Activated CD4-positive, alpha-beta T cell treated with anti-CD3 and anti-CD28 coated beads, Interleukin-2, amount 10 ng/mL, durations not matched to agents 24 days and 14 days (primary cell): ENCODE results near the gene LYPLA2. TPM values are rescaled to one million over a fixed set of nuclear protein-coding genes. Genes with fewer than 3 reads are reported as not detected.
"Not testable (repeated sequence)": the region's sequence is repeated elsewhere in the genome, so short reads cannot be mapped to it uniquely, and the experiment has no call there.

Experiments used
- DNase-seq: peaks from one replicate; pipeline ENCODE4 v3.0.0; 2022
- H3K27ac Mint-ChIP-seq: one replicate; pipeline ENCODE4 v1.8.0; 2022; ENCODE audit warnings: mild to moderate bottlenecking, mixed read lengths
- H3K27me3 Mint-ChIP-seq: one replicate; pipeline ENCODE4 v1.8.0; 2022; ENCODE audit warnings: mixed read lengths
- H3K36me3 Mint-ChIP-seq: one replicate; pipeline ENCODE4 v1.8.0; 2022; ENCODE audit warnings: low read depth, mild to moderate bottlenecking, mixed read lengths
- H3K4me1 Mint-ChIP-seq: one replicate; pipeline ENCODE4 v1.8.0; 2021; ENCODE audit warnings: mixed read lengths
- H3K4me3 Mint-ChIP-seq: one replicate; pipeline ENCODE4 v1.8.0; 2022; ENCODE audit warnings: mild to moderate bottlenecking, moderate library complexity, mixed read lengths
- H3K9me3 Mint-ChIP-seq: one replicate; pipeline ENCODE4 v1.8.0; 2021; ENCODE audit warnings: mixed read lengths
- intact Hi-C: fragments of 100-400 bp; cut with micrococcal nuclease; formaldehyde crosslinking; loops from one replicate; pipeline ENCODE4 v1.15.1; 2023
- total RNA-seq: library from RNA; stranded (reverse); gene quantifications from 2 replicates; pipeline ENCODE4 v1.2.3, GENCODE V29; 2022

Gene LYPLA2
- total RNA-seq, 1 donor from 2014 or later = 92.4 TPM

DNA sequence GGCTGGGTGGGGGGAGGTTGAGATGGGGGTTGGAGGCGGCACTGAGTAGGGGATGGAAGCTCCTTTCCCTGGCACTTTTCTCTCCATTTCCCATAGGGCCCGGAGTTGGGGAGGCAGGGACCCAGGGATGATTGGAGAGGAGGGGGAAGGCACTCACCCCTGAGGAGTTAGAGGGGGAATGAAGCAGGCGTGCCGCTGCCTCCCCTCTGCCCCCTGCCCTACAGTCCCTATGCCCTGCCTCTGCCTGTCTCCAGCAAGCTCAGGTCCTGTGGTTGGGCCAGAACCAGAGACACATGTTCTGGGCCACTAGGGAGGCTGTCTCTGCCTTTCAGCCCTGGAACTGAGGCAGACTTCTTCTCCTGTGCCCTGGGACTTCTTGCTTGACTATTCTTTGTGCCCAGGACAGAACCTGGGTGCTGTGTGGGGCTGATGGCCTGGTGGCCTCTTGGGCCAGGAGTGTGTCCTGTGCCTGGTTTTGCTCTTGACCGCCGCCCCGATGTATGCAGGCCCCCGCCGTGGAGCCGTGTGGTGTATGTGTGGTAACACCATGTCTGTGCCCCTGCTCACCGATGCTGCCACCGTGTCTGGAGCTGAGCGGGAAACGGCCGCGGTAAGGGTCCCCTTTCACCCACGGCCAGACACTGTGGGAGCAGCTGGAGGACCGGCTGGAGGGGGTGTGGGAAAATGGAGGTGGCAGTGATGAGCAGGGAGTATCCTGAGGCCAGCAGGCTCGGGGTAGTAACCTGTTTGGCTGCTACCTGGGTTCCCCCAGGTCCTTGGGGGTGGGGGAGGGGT, 1.4 kb downstream of the LYPLA2 start:
- H3K4me3 Mint-ChIP-seq = peak overlapping the region; percentile 92
- peak overlapping the region; percentile 91 for H3K27ac Mint-ChIP-seq
- H3K4me1 Mint-ChIP-seq = peaks cover 23% of the 10 kb centered on the region
- intact Hi-C loops = no loop called here
- no peaks in the 10 kb centered on the region for H3K27me3 Mint-ChIP-seq
- H3K36me3 Mint-ChIP-seq = peaks cover 49% of the 10 kb centered on the region
- no peaks in the 10 kb centered on the region for H3K9me3 Mint-ChIP-seq
- DNase-seq = no peak

GRCh38 chr1:23793018-23793781, 2.3 kb downstream of the LYPLA2 start:
- peak; percentile 73 for DNase-seq
- peak overlapping the region; percentile 21 for H3K4me3 Mint-ChIP-seq
- peak overlapping the region; percentile 56 for H3K27ac Mint-ChIP-seq
- H3K27me3 Mint-ChIP-seq = no peaks in the 10 kb centered on the region
- no peaks in the 10 kb centered on the region for H3K9me3 Mint-ChIP-seq
- intact Hi-C loops = no loop called here
- peaks cover 44% of the 10 kb centered on the region for H3K36me3 Mint-ChIP-seq
- peaks cover 23% of the 10 kb centered on the region for H3K4me1 Mint-ChIP-seq

GRCh38 chr1:23793861-23794731, 3.2 kb downstream of the LYPLA2 start:
- intact Hi-C loops = no loop called here
- Mint-ChIP-seq H3K36me3 (peaks cover 43% of the 10 kb centered on the region), H3K9me3 (no peaks in the 10 kb centered on the region), H3K27ac (no peak overlapping the region), H3K4me1 (peaks cover 28% of the 10 kb centered on the region), H3K27me3 (no peaks in the 10 kb centered on the region), H3K4me3 (no peak overlapping the region)
- no peak for DNase-seq

DNA sequence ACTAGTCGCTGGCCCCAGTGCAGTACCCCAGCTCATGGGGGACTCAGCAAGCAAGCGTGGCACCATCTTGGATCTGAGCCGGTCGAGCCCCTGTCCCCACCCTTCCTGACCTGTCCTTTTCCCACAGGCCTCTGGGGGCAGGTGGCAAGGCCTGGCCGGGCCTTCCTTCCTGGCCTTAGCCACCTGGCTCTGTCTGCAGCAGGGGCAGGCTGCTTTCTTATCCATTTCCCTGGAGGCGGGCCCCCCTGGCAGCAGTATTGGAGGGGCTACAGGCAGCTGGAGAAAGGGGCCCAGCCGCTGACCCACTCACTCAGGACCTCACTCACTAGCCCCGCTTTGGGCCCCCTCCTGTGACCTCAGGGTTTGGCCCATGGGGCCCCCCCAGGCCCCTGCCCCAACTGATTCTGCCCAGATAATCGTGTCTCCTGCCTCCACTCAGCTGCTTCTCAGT, 3.8 kb downstream of the LYPLA2 start:
- H3K27me3 Mint-ChIP-seq, H3K9me3 Mint-ChIP-seq, H3K4me3 Mint-ChIP-seq, DNase-seq, H3K27ac Mint-ChIP-seq, intact Hi-C loops: not testable (repeated sequence)
- H3K4me1 Mint-ChIP-seq = peaks cover 29% of the 10 kb centered on the region
- peaks cover 41% of the 10 kb centered on the region for H3K36me3 Mint-ChIP-seq

DNA sequence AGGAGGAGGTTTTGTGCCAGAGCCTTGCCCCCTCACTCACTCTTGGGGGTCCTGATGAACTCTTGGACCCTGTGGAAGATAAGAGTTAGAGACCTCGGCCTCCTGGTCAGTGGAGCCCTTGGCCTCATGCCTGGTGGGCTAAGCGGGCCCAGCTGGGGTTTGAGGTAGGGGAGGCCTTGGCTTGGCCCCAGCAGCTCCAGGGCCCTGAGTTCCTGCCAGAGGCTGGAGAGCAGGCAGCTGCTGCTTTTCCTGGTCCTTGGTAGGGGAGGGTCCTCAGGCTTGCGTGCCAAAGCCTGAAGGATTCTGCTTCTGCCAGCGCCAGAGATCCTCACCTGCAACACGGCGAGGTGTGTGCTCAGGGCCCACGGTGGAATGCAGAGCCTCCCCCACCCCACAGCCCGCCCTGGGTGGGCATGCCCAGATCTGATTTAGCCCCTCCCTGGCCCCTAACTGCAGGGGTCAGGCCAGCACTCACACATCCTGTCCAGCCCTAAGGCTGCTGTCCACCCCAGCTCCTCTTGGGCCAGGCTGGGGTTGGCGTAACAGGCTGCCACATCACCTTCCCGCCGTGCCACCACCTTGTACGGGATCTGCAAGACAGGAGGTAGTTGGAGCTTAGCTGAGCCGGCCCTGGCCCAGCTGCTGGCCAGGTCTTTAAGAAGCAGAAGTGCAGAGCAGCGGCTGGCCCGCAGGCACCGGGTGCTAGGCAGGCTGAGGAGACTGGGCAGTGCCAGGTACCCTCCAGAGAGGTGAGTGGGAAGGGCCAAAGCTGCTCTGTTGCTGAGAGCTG, 4.9 kb downstream of the LYPLA2 start:
- H3K4me3 Mint-ChIP-seq = no peak overlapping the region
- H3K27ac Mint-ChIP-seq = no peak overlapping the region
- H3K4me1 Mint-ChIP-seq = peaks cover 22% of the 10 kb centered on the region
- H3K9me3 Mint-ChIP-seq = no peaks in the 10 kb centered on the region
- DNase-seq = no peak
- H3K36me3 Mint-ChIP-seq = peaks cover 41% of the 10 kb centered on the region
- intact Hi-C loops = no loop called here
- H3K27me3 Mint-ChIP-seq = no peaks in the 10 kb centered on the region

DNA sequence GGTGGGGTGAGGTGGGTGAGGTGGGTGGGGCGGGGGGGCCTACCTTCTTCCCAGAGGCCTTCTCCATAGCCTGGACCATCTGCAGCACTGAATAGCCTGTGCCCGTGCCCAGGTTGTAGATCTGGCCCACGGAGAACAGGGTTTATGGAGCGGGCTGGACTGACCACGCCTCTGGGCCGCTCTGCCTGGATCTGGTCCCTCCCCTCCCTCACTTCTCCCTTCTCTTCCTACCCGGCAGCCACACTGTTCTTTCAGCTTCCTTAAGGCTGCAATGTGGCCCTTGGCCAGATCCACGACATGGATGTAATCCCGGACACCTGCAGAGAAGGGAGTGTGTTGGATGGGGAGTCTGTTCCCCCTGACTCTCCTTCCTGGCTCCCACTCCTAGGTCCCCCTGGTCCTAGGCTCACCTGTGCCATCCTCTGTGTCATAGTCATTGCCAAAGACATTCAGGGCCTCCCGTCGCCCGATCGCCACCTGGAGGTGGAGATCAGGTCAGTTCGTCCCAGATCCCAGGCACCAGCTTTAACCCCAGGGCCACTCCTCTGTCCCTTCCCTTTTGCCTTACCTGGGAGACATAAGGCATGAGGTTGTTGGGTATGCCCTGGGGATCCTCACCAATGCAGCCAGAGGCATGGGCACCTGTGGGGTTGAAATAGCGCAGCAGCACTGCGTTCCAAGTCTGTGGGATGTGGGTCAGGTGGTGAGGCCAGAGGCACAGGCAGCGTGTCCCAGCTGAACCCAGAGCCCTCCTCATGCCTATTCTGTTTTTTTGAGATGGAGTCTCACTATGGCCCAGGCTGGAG, 5.7 kb downstream of the LYPLA2 start:
- intact Hi-C loops = no loop called here
- H3K9me3 Mint-ChIP-seq = no peaks in the 10 kb centered on the region
- no peak for DNase-seq
- peaks cover 35% of the 10 kb centered on the region for H3K36me3 Mint-ChIP-seq
- no peaks in the 10 kb centered on the region for H3K27me3 Mint-ChIP-seq
- H3K4me1 Mint-ChIP-seq = peaks cover 20% of the 10 kb centered on the region
- H3K4me3 Mint-ChIP-seq = no peak overlapping the region
- no peak overlapping the region for H3K27ac Mint-ChIP-seq

GRCh38 chr1:23797478-23798448, 6.8 kb downstream of the LYPLA2 start:
- Mint-ChIP-seq H3K9me3 (no peaks in the 10 kb centered on the region), H3K27me3 (no peaks in the 10 kb centered on the region), H3K36me3 (peaks cover 33% of the 10 kb centered on the region), H3K27ac (no peak overlapping the region), H3K4me3 (no peak overlapping the region), H3K4me1 (peaks cover 18% of the 10 kb centered on the region)
- no peak for DNase-seq
- intact Hi-C loops = no loop called here

DNA sequence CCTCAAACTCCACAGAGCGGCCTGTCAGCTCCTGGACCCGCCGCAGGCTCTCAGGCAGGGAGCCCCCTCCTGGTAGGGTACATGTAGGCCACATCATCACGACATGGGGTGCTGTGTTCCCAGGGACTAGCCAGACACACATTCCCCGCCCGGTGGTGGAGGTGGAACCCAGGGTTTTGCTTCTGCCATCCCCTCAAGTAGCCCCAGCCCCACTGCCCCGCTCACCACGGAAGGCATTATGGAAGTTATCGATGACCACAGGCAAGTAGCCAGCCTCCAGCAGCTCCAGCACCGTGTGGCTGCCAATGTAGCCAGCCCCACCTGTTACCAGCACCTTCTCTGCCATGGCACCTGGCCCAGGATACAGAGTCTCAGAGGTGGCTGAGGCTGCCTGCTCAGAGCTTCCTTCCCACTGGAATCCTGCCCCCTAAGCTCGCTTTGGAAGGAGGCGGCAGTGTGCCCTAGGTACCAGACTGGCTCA, 7.8 kb downstream of the LYPLA2 start:
- DNase-seq = peak; percentile 71
- Mint-ChIP-seq H3K4me1 (peaks cover 16% of the 10 kb centered on the region), H3K27ac (no peak overlapping the region), H3K36me3 (peaks cover 30% of the 10 kb centered on the region), H3K9me3 (no peaks in the 10 kb centered on the region), H3K4me3 (peak overlapping the region; percentile 92), H3K27me3 (no peaks in the 10 kb centered on the region)
- intact Hi-C loops = no loop called here

DNA sequence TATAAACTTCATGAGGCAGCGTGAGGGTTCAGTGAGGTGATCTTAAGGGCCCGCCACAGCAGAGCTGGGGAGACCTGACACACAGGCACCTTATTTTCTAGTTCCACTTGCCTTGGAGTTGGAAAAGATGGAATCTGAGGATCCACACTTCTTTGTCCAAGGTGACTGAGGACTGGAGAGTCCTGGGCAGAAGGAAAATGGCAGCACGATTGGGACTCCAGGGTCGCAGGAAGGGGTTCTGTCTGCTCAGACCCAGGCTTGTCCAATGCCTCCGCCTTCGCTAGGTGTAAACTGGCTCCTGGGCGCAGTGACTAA, 8.3 kb downstream of the LYPLA2 start:
- intact Hi-C loops = no loop called here
- Mint-ChIP-seq H3K36me3 (peaks cover 33% of the 10 kb centered on the region), H3K27ac (peak overlapping the region; percentile 75), H3K4me3 (peak overlapping the region; percentile 92), H3K4me1 (peaks cover 16% of the 10 kb centered on the region), H3K9me3 (no peaks in the 10 kb centered on the region), H3K27me3 (no peaks in the 10 kb centered on the region)
- DNase-seq = no peak

DNA sequence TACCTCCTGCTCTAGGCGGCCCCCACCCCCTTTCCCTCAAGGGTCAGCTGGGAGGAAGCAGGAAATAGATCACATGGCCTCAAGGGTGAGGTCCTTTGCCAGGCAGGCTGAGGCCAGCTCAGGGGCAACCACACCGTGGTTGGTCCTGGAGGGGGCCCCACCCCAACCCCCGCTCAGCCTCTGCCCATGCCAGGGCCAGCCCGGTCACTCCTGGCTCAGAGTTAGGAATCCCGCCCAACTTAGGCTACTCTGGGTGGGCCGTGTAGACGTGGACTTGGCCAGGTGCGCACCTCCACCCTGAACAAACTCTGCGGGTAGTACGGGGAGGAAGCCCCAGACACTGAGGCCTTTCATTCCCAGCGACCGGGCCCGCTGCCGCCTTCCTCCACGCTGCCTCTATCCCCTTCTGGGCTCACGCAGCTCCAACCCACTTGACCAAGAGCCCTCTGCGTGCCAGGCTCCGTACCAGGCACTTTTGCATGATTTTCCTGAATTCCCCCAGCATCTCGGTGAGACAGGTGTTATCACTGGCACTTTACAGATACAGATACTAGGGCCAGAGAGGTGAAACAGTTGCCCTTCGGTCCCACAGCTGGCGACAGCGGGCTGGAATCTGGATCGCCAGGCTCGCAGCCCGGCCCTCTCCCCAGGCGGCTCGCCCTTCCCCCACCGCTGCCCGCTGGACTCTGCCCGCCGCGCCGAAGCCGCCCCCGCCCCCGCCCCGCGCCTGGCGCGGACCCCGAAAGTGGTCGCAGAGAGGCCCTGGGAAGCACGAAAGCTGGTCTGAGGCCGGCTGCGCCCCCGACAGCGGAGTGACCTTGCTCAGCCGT, 8.8 kb downstream of the LYPLA2 start:
- no peaks in the 10 kb centered on the region for H3K27me3 Mint-ChIP-seq
- peak overlapping the region; percentile 75 for H3K27ac Mint-ChIP-seq
- peak; percentile 77 for DNase-seq
- H3K9me3 Mint-ChIP-seq = no peaks in the 10 kb centered on the region
- H3K36me3 Mint-ChIP-seq = peaks cover 33% of the 10 kb centered on the region
- intact Hi-C loops = loop anchor here (1.0 kb wide), 2 partner anchors 8 to 21 kb away; partner anchors contain the start of genes LYPLA2 and PITHD1
- peaks cover 16% of the 10 kb centered on the region for H3K4me1 Mint-ChIP-seq
- peak overlapping the region; percentile 92 for H3K4me3 Mint-ChIP-seq
